GM19372 (cell line): ENCODE data around the gene BTBD9.

ENCODE experiments used
- ATAC-seq: cut with Tn5 transposase; IDR thresholded peaks from one replicate; pipeline ENCODE4 v1.9.1; 2021; ENCODE audit warnings: mild to moderate bottlenecking, low read depth, moderate library complexity; ENCODE audit not compliant: unreplicated experiment

The BTBD9 gene

GRCh38 chr6:38492031-38492430 is 147.7 kb downstream of the BTBD9 start:
- no peak for ATAC-seq

- no peak for ATAC-seq
Measured at GRCh38 chr6:38489951-38490350, 149.8 kb downstream of the BTBD9 start.

- no peak for ATAC-seq
Measured at GRCh38 chr6:38487423-38487822, 152.3 kb downstream of the BTBD9 start.

- ATAC-seq, result no peak
Measured at GRCh38 chr6:38485488-38485887, 154.2 kb downstream of the BTBD9 start.

GRCh38 chr6:38484656-38485055 is 155.1 kb downstream of the BTBD9 start:
- no peak for ATAC-seq

GRCh38 chr6:38483526-38483925 is 156.2 kb downstream of the BTBD9 start:
- ATAC-seq, result no peak

GRCh38 chr6:38482466-38482865 is 157.3 kb downstream of the BTBD9 start:
- no peak for ATAC-seq

- ATAC-seq, result no peak
Measured at GRCh38 chr6:38481851-38482250, 157.9 kb downstream of the BTBD9 start.

- no peak for ATAC-seq
Measured at GRCh38 chr6:38481211-38481836, 158.4 kb downstream of the BTBD9 start.

GRCh38 chr6:38480036-38480435 is 159.7 kb downstream of the BTBD9 start:
- no peak for ATAC-seq

GRCh38 chr6:38479331-38479730 is 160.4 kb downstream of the BTBD9 start:
- ATAC-seq, result no peak

- no peak for ATAC-seq
Measured at GRCh38 chr6:38477680-38478260, 162.0 kb downstream of the BTBD9 start.

GRCh38 chr6:38476888-38477287 is 162.8 kb downstream of the BTBD9 start:
- no peak for ATAC-seq

- no peak for ATAC-seq
Measured at GRCh38 chr6:38476141-38476540, 163.6 kb downstream of the BTBD9 start.

GRCh38 chr6:38470548-38470947 is 169.2 kb downstream of the BTBD9 start:
- no peak for ATAC-seq

- ATAC-seq, result no peak
Measured at GRCh38 chr6:38467566-38467965, 172.2 kb downstream of the BTBD9 start.

GRCh38 chr6:38460186-38460585 is 179.5 kb downstream of the BTBD9 start:
- no peak for ATAC-seq

GRCh38 chr6:38459291-38459690 is 180.4 kb downstream of the BTBD9 start:
- ATAC-seq, result no peak

- ATAC-seq, result no peak
Measured at GRCh38 chr6:38453861-38454260, 185.9 kb downstream of the BTBD9 start.

- no peak for ATAC-seq
Measured at GRCh38 chr6:38452816-38453660, 186.7 kb downstream of the BTBD9 start.

GRCh38 chr6:38450717-38451116 is 189.0 kb downstream of the BTBD9 start:
- ATAC-seq, result no peak

- no peak for ATAC-seq
Measured at GRCh38 chr6:38445925-38446324, 193.8 kb downstream of the BTBD9 start.
